ENCODE measurements around the gene SLC45A1. TPM values are rescaled to one million over a fixed set of nuclear protein-coding genes. Genes with fewer than 3 reads are reported as not detected.

Gene SLC45A1
- total RNA-seq, 1 donor, result not detected

DNA sequence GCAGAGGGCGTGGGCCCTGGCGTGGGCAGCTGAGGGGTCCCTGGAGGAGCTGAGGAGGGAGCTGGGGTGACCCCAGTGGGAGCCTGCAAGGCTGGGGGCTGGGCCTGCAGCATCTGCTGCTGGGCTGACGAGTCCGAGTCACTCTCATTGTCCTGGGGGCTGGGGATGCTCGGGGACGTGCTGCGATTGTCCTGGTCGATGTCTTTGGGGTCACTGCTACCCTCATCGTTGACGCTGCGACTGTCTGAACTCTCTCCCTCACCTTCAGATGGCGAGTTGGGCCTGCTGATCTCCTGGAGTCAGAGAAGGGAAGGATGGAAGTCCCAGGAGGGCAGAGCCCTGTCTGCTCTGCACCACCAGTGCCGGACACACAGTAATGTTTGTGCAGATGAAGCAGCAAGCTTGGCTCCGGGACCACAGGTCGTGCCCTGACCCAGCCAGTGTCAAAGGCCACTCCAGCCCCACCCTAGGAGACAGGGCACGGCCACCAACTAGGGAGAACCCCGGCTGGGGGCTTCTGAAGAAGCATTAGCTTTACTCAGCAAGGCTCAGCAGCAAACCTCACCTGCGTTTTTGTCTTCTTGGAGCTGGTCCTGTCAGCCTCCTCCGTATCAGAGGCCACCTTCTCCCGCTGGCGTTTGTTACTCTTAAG is 43.4 kb downstream of the SLC45A1 start:
- no peaks in the 10 kb centered on the region for H3K4me1 ChIP-seq (ENCODE audit: insufficient read depth, low read length)
- H3K4me3 ChIP-seq (ENCODE audit: low read length), result no peak overlapping the region
- H3K27me3 ChIP-seq (ENCODE audit: insufficient read depth, low read length), result no peaks in the 10 kb centered on the region
- H3K9me3 ChIP-seq (ENCODE audit: low read depth, low read length), result no peaks in the 10 kb centered on the region

DNA sequence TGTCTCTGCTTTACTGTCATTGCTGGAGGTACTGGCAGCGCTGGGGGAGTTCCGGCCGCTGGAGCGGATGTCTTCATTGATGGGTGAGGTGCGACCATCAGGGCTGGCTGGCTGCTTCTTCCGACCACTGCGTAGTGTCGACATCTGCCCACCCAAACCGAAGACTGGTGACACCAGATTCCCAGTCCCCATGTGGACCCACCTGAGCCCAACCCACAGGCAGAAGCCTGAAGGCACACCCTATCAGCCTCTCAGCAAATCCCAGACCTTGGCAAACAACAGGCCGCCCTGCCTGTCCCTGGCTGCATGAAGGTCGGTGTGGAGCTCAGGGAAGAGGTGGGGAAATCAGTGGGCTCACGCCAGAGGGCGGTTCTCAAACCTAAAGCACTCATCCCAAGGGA is 44.8 kb downstream of the SLC45A1 start:
- H3K9me3 ChIP-seq (ENCODE audit: low read depth, low read length), result no peaks in the 10 kb centered on the region

DNA sequence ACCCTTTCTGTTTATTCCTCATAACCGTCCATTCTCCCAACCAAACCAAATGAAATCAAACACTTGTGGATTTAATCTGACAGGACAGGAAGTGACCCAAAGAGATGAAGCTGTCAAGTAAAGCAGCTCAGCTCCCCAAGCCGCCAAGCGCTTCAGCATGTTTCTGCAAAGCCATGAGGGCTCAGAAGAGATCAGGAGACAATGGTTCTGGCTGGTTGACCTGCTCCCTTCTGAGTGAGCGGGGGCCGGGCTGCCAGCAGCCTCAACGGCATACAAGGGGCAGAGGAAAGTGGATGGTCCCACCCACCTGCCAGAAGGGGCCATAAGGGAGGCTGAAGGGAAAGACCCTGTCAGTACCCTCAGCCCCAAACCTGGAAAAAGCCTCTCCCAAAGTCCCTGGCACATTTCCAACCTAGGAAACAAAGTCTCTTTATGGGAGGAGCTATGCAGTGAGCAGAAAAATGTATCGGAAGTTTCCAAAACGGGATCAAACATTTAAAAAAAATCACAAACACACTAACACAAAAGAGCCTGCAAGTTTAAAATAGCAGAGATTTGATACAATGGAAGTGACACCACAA is 45.4 kb downstream of the SLC45A1 start:
- no peaks in the 10 kb centered on the region for H3K27me3 ChIP-seq (ENCODE audit: insufficient read depth, low read length)
- no peak overlapping the region for H3K4me3 ChIP-seq (ENCODE audit: low read length)
- no peaks in the 10 kb centered on the region for H3K4me1 ChIP-seq (ENCODE audit: insufficient read depth, low read length)
- no peaks in the 10 kb centered on the region for H3K9me3 ChIP-seq (ENCODE audit: low read depth, low read length)

More for the DNA sequence above, 44.8 kb downstream of the SLC45A1 start:
- Histone ChIP-seq H3K4me3 (ENCODE audit: low read length) (no peak overlapping the region), H3K4me1 (ENCODE audit: insufficient read depth, low read length) (no peaks in the 10 kb centered on the region), H3K27me3 (ENCODE audit: insufficient read depth, low read length) (no peaks in the 10 kb centered on the region)

DNA sequence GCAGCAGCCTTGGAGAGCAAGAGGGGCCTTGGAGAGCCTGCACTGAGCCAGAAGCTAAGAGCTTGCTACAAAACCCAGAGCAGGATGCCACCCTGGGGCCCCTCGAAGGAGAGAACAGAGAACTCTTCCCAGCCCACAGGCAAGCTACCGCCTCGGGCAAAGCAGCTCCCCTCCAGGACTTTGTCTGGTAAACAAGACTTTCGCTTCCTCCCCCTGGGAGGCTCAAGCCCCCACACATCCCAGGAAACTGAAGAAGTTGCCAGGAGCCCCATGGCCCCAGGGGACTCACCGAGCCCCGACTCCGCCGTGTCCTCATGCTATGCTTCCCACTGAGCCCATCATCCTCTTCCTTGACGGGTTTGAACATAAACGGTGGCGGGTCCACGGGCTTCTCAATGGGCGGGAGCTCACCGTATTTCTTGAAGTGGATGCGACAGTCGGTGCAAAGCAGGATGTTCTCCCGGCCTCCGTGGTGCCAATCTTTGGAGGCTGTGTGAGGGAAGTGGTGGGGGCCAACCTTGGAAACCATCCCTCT is 45.9 kb downstream of the SLC45A1 start:
- no peaks in the 10 kb centered on the region for H3K9me3 ChIP-seq (ENCODE audit: low read depth, low read length)
- H3K4me1 ChIP-seq (ENCODE audit: insufficient read depth, low read length), result no peaks in the 10 kb centered on the region
- no peaks in the 10 kb centered on the region for H3K27me3 ChIP-seq (ENCODE audit: insufficient read depth, low read length)
- H3K4me3 ChIP-seq (ENCODE audit: low read length), result no peak overlapping the region

DNA sequence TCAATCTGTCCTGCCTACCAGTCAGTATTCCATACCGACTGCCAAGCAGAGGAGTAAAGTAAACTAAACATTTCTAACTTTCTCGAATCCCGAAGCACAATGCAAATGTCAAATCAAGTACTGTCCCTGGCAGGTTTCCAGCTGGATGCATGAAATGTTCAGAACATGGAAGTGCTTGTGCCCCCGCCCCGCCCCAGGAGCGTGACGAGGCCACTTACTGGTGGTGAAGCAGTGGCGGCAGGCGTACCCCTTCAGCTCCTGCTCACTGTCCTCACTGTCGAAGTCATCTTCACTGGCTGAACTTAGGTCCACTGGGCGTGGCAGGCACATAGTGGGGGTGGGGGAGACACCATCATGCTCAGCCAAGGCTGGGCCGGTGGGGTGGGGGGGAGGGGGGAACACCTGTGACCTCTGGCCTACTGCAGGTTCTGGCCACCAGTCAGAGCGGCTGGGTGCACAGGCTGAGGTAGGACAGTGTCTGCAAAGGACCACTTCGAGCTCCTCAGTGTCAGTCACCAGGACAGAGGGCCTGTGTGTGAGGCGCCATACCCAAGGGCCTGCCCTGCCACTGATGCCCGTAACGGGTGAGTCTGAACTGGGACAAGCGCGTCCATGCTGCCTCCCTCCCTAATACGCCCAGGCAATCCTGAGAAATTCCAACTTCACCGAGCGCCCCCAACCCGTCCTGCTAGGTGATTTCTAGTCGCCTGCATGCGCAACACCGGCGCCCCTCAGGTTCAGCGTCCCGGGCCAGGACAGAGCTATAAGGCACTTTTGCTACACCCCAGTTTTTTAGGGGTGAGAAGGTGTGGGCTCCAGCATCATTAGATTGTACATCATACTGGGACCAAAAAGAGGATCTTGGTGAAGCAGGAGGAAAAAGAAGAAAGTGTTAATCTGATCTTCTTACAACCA is 46.9 kb downstream of the SLC45A1 start:
- Histone ChIP-seq H3K27me3 (ENCODE audit: insufficient read depth, low read length) (no peaks in the 10 kb centered on the region), H3K9me3 (ENCODE audit: low read depth, low read length) (no peaks in the 10 kb centered on the region), H3K4me3 (ENCODE audit: low read length) (no peak overlapping the region), H3K4me1 (ENCODE audit: insufficient read depth, low read length) (no peaks in the 10 kb centered on the region)

DNA sequence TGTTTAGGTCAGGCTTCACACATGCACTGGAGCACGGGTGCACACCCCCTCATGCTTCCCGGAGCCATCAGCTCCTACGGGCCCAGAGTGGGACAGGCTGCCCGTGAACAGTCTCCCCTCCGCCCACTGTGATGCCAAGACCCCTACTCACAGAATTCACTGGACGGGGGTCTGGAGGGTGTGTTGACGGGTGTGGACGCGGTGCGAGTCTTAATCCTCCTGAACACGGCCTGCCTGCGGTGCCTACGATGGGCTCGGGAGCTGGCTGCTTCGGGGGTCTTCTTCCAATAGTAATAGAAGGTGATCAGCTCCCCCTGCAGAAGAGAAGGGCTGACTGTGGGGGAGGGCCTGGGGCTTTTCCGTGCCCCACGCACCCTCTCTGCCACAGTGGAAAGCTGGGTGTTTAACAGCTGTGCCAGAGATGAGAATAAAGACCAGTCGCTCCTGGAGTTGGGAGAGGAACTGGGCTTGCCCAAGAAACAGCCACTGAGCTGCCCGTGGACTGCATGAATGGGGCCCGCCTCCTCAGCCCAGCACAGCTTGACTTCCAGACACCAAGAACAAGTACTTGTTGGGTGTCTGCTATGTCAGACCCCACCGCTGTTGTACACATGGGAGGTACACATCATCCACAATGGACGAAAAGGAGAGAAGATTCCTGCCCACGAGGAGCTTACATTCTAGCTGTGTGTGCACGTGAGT is 47.9 kb downstream of the SLC45A1 start:
- H3K4me1 ChIP-seq (ENCODE audit: insufficient read depth, low read length), result peaks cover 3% of the 10 kb centered on the region

DNA sequence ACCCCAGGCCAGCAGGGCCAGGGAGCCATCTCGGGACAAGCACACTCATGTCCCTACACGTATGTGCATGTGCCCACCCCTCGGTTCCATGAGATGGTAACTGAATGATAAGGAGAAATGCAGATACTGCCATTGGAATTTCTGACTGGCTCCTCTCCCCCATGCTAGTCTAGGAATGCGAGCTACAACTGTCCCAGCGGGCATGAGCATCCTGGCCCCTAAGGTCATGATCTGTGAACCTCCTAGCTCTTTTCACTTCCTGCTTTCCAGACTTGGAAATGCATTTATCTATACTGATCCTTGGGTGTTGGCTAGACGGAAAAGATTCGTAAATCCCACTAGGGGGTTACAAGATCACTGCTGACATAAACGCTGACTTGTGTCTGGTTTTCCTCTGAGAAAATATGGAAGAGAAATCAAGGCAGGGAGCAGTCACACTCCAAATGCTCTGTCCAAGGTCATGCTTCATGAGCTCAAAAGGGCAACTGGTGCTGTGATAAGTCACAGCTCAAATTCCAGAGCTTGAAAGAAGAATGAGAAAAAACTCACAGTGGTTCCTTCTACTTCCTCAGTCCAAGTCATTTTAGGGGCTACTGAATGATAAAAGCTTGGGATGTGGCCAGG is 49.8 kb downstream of the SLC45A1 start:
- Histone ChIP-seq H3K9me3 (ENCODE audit: low read depth, low read length) (no peaks in the 10 kb centered on the region), H3K4me1 (ENCODE audit: insufficient read depth, low read length) (peaks cover 5% of the 10 kb centered on the region), H3K27me3 (ENCODE audit: insufficient read depth, low read length) (no peaks in the 10 kb centered on the region), H3K4me3 (ENCODE audit: low read length) (no peak overlapping the region)

More for the DNA sequence above, 47.9 kb downstream of the SLC45A1 start:
- Histone ChIP-seq H3K27me3 (ENCODE audit: insufficient read depth, low read length) (no peaks in the 10 kb centered on the region), H3K4me3 (ENCODE audit: low read length) (no peak overlapping the region), H3K9me3 (ENCODE audit: low read depth, low read length) (no peaks in the 10 kb centered on the region)

DNA sequence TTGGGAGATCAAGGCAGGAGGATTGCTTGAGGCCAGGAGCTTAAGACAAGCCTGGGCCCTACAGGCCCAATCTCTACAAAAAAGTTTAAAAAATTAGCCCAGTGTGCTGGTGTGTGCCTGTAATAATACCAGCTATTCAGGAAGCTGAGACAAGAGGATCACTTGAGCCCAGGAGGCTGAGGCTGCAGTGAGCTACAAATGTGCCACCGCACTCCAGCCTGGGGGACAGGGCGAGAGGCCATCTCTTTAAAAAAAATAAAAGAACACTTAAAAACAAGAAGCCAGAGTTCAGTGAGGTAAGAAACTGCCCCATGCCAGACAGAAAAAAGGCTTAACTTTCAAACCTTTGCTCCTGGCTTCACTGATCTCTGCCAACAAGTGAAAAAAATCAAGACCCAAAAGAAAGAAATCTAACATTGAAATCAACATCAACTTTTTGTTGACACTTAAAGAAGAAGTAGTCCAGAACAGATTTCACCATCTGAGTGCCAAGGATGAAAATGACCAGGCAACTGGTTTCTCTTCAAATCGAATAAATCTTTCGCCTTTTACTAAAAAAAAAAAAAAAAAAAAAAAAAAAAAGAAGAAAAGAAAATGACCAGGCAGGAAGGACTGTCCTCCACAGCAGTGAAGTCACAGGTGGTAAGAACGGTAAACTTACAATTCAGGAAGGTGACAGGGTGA is 51.2 kb downstream of the SLC45A1 start:
- peaks cover 5% of the 10 kb centered on the region for H3K4me1 ChIP-seq (ENCODE audit: insufficient read depth, low read length)
- H3K4me3 ChIP-seq (ENCODE audit: low read length), result no peak overlapping the region
- H3K27me3 ChIP-seq (ENCODE audit: insufficient read depth, low read length), result no peaks in the 10 kb centered on the region
- no peaks in the 10 kb centered on the region for H3K9me3 ChIP-seq (ENCODE audit: low read depth, low read length)

DNA sequence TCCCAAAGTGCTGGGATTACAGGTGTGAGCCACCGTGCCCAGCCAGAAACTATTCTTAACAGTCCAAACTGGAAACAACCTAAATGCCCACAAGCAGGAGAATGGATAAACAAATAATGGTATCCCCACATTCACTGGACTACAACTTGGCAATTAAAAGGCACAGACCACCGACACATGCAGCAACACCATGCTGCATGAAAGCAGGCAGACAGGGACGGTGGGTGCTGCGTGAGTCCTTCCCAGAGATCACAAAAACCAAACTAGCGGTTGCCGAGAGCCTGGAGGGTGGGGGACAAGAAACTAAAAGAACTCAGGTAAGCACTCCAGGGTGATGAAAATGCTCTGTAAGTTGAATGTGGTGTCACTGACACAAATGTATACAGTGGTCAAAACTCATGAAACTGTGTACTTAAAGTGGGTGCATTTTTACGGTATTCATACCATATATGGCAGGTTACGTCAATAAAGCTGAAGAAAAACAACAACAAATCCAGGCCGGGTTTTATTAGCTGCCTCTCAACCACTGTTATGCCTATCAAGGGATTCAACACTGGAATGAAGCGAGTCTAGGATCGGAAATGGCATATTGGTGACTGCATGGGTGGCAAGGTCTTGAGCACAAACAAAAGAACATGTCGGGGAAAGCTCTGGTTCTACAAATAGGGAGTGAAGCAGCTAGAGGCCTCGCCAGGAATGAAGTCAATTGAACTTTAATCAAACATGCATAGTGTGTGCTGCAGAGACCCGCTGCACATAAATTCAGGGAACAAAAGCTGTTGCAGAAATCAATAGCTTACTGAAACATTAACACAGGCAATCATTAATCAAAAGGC is 52.4 kb downstream of the SLC45A1 start:
- H3K4me1 ChIP-seq (ENCODE audit: insufficient read depth, low read length), result peaks cover 13% of the 10 kb centered on the region
- no peaks in the 10 kb centered on the region for H3K27me3 ChIP-seq (ENCODE audit: insufficient read depth, low read length)
- no peak overlapping the region for H3K4me3 ChIP-seq (ENCODE audit: low read length)
- no peaks in the 10 kb centered on the region for H3K9me3 ChIP-seq (ENCODE audit: low read depth, low read length)

DNA sequence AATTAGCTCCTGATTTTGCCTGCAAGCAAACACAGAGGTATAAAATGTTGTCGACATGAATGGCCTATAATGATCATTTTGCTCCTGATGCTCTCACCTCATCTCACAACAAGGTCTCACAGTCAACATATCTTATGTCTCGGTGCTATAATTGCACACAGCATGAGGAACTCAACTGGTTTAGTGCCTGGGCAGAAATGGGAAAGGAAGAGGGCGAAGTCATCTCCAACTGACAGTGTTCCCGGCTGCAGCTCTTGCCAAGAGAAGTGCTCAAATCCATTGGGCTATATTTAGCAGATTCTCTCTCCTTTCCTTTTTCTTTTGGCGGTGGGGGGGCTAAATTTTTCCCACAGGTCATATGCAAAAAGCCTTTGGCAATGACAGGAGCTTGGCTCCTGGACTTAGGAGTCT is 53.0 kb downstream of the SLC45A1 start:
- Histone ChIP-seq H3K4me1 (ENCODE audit: insufficient read depth, low read length) (peaks cover 14% of the 10 kb centered on the region), H3K27me3 (ENCODE audit: insufficient read depth, low read length) (no peaks in the 10 kb centered on the region), H3K9me3 (ENCODE audit: low read depth, low read length) (no peaks in the 10 kb centered on the region), H3K4me3 (ENCODE audit: low read length) (no peak overlapping the region)

DNA sequence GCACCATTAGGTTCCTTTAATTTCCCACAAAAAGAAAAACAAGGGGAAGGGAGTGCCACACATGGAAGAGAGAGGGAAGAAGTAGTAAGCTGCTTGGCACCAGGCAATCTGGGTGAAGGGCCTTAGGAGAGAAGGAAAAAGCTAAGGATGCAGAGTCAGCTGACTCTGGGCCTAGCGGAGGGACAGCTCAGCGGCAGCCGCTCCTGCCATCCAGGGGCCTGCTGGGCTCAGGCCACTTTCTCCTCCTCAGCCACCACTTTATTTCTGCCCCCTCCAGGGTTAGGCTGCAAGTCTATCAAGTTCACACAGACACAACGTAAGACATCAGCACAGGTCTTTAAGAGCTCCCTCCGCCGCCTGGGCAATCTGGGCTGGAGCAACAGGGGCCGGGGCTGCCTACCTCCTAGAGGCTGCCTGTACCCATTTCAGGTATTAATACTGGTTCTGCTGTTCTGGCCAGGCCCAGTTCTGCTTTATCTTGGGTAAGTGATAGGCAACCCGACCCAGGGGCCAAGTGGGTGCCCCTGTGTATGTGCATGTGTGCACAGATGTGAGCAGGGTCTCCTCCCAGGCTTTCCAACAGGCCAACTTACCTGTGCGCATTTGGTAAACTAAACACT is 53.6 kb downstream of the SLC45A1 start:
- no peaks in the 10 kb centered on the region for H3K27me3 ChIP-seq (ENCODE audit: insufficient read depth, low read length)
- H3K4me1 ChIP-seq (ENCODE audit: insufficient read depth, low read length), result peaks cover 20% of the 10 kb centered on the region
- H3K4me3 ChIP-seq (ENCODE audit: low read length), result no peak overlapping the region
- H3K9me3 ChIP-seq (ENCODE audit: low read depth, low read length), result no peaks in the 10 kb centered on the region

DNA sequence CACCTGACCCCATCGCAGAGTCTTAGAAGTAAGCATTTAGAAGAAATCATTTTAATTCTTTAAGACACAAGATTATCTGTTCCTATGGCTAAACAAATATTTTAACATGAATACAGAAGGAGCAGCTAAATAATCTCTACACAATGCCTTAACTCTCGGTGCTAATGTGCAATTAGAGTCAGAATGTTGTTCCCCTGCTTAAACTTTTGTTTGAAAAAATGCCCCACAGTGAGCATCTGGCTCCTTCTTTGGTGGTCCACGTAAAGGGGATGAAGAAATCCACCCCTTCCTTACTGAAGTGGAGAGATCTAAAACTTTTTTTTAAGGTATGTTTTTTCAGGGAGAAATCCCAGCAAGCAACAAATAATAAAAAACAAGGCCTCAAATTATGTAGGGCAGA is 55.2 kb downstream of the SLC45A1 start:
- H3K27me3 ChIP-seq (ENCODE audit: insufficient read depth, low read length), result no peaks in the 10 kb centered on the region
- H3K4me3 ChIP-seq (ENCODE audit: low read length), result no peak overlapping the region
- H3K4me1 ChIP-seq (ENCODE audit: insufficient read depth, low read length), result peaks cover 23% of the 10 kb centered on the region
- H3K9me3 ChIP-seq (ENCODE audit: low read depth, low read length), result no peaks in the 10 kb centered on the region

All from mononuclear cell (primary cell).